Superior temporal gyrus (tissue), 1 donor: Measurements from ENCODE around the gene CD99L2.
"Not testable (repeated sequence)": the region's sequence is repeated elsewhere in the genome, so short reads cannot be mapped to it uniquely, and the experiment has no call there.

Experiments
- DNase-seq: peaks from one replicate; pipeline ENCODE4 v3.0.0-alpha.2; 2016; ENCODE audit errors: extremely low spot score

CD99L2 gene

GRCh38 chrX:150856785-150857184 is 41.7 kb downstream of the CD99L2 start:
- no peak for DNase-seq

GRCh38 chrX:150856101-150856500 is 42.4 kb downstream of the CD99L2 start:
- DNase-seq, result no peak

DNA sequence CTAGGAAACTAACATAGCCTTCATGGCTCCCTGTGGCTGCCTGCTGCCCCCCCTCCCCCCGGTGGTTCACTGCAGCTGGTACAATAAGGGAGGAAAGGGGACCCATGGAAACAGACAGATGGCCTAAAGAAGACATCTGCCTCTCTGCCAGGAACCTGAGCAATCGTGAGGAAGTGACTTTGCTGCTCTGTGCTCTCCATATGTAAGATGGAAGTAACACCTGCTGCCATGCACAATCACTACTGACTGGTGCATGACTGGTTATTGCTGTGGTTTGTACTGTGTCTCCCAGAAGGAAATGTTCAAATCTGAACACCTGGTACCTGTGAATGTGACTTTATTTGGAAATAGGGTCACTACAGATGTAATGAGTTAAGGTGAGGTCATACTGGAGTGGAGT is 43.6 kb downstream of the CD99L2 start:
- no peak for DNase-seq

DNA sequence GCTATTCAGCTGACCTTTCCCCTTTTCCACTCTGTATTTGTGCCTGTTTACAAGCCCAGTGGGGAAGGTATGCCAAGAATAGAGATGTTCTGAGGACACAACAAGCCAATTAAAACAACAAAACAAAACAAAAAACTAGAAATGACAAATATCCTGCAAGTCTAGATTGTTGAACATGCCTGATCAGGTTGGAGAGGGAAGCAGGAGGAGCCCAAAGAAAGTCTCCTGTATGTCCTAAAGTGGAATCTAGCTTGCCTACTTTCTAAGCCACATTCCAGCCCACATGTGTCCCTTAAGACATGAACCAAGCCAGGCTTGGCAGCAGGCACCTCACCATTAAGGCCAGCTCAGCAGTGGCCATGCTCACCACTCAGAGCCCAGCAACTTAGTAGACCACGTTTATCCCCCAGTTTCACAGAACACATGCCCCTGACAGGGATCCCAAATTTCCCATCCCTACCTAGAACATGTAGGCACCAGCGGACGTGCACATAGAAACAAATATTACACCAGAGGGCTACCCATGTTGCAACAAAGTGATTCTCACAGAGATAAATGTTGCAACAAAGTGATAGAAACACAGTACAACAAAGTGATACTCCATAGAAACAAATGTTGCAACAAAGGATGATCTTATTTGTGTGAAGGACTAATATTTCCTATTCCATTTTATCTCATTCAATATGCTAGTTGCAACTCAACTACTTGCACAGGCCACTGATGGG is 48.3 kb downstream of the CD99L2 start:
- DNase-seq, result no peak

- DNase-seq, result no peak
These were observed 49.0 kb downstream of the CD99L2 start for GRCh38 chrX:150849486-150849885.

- no peak for DNase-seq
These were observed 49.5 kb downstream of the CD99L2 start for GRCh38 chrX:150848914-150849365.

- DNase-seq, result no peak
These were observed 51.4 kb downstream of the CD99L2 start for GRCh38 chrX:150847088-150847487.

DNA sequence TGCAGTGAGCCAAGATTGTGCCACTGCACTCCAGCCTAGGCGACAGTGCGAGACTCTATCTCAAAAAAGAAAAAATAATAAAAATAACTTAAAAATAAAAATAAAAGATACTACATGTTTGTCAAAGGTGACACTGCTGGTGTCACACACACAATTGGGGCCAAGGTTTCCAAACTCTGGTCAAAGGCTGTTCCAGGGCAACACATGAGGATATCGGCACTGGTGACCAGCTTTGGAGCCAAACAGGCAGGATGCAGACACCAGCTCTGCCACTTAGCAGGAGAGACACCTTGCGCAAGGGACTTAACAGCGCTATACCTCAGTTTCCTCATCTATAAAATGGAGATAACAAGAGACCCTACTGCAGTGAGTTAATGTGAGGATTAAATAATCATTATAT is 52.3 kb downstream of the CD99L2 start:
- no peak for DNase-seq

GRCh38 chrX:150845091-150845490 is 53.4 kb downstream of the CD99L2 start:
- DNase-seq, result no peak

- no peak for DNase-seq
These were observed 54.5 kb downstream of the CD99L2 start for GRCh38 chrX:150844016-150844415.

DNA sequence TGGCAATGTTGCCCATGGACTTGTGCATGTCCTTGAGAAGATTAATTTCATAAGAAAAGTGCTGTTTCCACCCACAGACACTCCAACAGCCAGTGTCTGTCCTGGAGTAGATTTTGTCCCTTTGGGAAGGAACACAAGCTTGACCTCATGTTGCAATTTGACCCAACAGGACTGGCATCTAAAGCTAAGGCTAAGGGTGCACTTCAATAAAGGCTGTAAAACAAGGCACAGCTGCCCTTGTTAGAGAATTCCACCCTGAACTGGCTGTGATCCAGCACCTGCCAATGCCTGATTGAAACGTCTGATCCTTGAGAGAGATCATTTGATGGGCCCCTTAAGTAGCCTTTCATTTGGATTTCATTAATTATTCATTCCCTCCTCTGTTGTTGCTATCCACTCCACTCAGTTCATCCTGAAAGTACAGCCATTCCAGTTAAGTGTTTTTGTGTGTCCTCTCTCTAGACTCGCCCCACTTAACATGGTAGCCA is 56.2 kb downstream of the CD99L2 start:
- no peak for DNase-seq

GRCh38 chrX:150841456-150842197 is 56.8 kb downstream of the CD99L2 start:
- DNase-seq, result no peak

DNA sequence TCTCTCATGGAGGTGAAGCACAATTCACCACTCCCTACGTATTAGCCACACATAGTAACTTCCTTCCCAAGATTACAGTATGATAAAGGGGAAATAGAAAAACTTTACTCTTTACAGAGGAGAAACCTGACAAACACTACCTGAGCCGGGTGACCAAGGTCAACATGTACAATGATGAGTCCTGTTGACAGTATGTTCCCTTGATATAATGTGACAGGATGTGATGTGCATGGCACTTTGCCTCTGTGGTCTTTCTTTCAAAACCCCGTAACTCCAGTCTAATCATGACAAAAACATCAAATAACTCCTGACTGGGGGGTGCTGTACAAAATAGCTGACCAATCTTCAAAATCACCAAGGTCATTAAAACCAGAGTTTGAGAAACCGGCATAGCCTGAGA is 60.6 kb downstream of the CD99L2 start:
- no peak for DNase-seq

DNA sequence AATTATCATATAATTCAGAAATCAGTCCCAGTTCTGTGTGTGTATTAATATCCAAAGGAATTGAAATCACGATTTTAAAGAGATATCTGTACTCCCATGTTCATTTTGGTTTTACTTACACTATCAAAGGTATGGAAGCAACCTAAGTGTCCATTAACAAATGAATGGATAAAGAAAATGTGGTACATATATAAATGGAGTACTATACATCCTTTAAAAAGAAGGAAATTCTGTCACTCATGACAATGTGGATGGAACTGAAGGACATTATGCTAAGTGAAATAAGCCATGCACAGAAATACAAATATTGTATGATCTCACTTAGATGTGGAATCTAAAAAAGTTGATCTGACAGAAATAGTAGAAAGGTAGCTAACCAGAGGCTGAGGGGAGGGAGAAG is 63.8 kb downstream of the CD99L2 start:
- DNase-seq, result no peak

DNA sequence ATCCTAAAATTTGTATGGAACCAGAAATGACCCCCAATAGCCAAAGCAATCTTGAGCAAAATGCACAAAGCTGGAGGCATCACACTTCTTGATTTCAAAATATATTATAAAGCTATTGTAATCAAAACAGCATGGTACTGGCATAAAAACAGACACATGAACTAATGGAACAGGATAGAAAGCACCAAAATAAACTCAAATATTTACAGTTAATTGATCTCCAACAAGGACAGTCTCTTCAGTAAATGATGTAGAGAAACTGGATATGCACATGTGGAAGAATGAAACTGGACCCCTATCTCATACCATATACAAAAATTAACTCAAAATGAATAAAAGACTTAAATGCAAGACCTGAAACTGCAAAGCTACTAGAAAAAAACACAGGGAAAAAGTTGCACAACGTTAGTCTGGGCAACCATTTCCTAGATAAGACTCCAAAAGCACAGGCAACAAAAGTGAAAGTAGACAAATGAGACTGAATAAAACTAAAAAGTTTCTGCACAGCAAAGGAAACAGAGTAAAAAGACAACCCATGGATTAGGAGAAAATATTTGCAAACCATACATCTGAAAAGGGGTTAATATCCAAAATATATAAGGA is 64.9 kb downstream of the CD99L2 start:
- no peak for DNase-seq

- no peak for DNase-seq
These were observed 66.6 kb downstream of the CD99L2 start for GRCh38 chrX:150831863-150832262.

DNA sequence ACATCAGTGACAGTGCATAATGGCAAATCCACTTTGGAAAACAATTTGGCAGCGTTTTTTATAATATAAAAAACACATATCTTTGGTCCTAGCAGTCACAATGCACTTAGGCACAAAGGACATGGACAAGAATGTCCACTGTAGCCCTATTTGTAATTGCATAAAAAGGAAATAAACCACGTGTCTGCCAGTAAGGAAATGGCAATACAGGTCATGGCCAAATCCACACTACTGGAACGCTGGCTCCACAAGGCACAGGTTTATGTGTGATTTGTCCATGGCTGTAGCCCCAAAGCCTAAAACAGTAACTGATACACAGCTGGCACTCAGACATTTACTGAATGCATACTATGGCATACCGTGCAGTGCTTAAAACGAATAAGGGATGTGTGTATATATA is 69.7 kb downstream of the CD99L2 start:
- no peak for DNase-seq

- not testable (repeated sequence) for DNase-seq
These were observed 74.1 kb downstream of the CD99L2 start for GRCh38 chrX:150824352-150824751.

GRCh38 chrX:150823826-150824225 is 74.6 kb downstream of the CD99L2 start:
- DNase-seq, result not testable (repeated sequence)

GRCh38 chrX:150821971-150822370 is 76.5 kb downstream of the CD99L2 start:
- no peak for DNase-seq

DNA sequence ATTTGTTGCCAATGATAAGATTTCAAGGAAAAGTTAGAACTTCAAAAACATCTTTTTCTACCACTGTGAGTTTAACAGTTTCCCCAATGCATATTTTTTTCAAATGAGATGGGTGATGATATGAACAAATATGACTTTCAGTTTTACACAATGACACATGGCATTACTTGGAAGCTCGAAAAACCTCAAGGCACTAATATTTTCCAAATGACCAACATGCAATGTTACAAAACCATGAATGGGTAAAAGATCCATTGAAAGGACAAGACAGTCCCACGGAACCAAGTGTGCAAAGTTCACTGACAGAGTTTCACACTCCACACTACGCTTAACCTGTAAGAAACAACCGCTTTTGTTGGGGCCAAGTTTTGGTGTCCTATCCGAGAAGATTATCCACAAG is 84.5 kb downstream of the CD99L2 start:
- no peak for DNase-seq

DNA sequence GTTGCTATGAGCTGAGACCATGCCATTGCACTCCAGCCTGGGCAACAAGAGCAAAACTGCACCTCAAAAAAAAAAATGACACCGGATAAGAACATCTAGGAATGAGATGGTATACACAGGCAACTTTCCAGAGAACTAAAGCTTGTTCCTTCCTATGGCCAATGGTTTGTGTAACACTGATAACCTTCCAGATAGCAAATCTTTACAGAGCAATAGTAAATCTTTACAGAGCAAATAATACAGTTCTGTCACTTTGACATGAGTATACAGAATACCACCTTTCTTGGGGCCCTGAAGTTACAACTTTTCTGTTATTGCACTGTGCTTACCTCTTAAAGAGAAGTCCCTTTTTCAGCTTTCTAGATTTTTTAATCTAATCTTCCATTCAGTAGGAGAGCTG is 91.6 kb downstream of the CD99L2 start:
- no peak for DNase-seq

DNA sequence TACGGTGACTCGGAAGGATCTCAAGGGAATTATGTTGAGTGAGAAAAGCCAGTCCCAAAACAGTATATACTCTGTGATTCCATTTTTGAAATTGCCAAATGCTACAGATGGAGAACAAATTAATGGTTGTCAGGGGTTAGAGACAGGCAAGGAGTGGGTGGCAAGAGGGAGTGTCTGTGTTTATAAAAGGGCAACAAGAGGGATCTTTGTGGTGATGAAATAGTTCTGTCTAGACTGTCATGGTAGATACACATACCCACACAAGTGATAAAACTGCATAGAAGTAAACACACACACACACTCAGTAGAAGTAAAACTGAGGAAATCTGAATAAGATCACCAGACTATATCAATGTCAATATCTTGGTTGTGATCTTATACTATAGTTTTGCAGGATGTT is 92.7 kb downstream of the CD99L2 start:
- DNase-seq, result no peak
